HT1080 (cell line): Measurements from ENCODE around the gene LGALS7B. TPM values are rescaled to one million over a fixed set of nuclear protein-coding genes. Genes with fewer than 3 reads are reported as not detected.
"Not testable (repeated sequence)": the region's sequence is repeated elsewhere in the genome, so short reads cannot be mapped to it uniquely, and the experiment has no call there.

Experiments used
- DNase-seq: peaks from one replicate; pipeline ENCODE4 v3.0.0-alpha.2; 2015; ENCODE audit warnings: low read depth
- polyA plus RNA-seq, 2 experiments: library from polyadenylated mRNA; depleted of rRNA; stranded (reverse); fragments of >200 nt; gene quantifications; 2 replicates each; pipeline ENCODE4 v1.2.3, GENCODE V29; 2015
- total RNA-seq: library from RNA; depleted of rRNA; stranded (reverse); fragments of >200 nt; shearing (Covaris generic); gene quantifications from 2 replicates; pipeline ENCODE4 v1.2.3, GENCODE V29; 2014; rRNA removed

Gene LGALS7B
- total RNA-seq, result 1.7 TPM in 1 of 2 replicates, not detected in the other
- not detected in 2 replicates for polyA plus RNA-seq (2015; cell fraction: cytosol; rRNA removed)
- not detected in 2 replicates for polyA plus RNA-seq (2015; cell fraction: nucleus; rRNA removed)

GRCh38 chr19:38788478-38789243, at the start of gene LGALS7B:
Gene LGALS7B (plus strand): TSS chr19:38789200. CDS start chr19:38789227, 27 bp downstream.
- no peak for DNase-seq

DNA sequence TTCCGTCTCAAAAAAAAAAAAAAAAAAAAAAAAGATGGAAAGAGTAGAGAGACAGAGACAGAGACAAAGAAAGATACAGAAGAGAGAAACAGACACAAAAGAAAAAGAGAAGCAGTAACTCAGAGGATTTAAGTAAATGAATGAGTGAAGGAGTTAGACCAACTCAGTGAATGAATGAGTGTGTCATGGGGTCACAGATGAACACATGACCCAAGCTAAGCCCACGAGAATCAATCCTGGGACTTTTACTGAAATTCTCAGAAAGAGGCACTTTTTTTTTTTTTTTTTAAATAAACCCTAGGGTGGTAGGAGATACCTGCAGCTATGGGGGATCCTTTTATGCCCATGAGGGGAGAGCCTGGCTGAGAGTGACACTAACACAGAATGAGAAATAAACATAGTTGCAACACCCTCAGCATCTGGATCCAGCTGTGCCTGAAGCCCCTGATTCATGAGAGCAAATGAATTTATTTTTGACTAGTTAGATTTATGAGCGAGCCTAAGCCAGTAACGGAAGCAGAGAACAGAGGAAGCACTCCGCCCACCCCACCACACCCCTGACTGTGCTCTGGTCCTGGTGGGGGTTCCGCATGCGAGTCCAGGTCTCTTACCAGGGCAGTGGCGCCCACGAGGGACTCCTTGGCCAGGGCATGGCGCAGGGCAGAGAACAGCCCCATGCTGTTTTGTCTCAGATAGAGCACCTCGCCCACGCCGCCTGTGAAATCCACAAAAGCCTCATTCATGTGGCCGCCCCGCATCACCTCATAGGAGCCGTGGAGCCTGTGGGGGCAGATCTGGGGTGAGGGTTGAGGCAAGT, 49.4 kb upstream of the LGALS7B start:
- no peak for DNase-seq

DNA sequence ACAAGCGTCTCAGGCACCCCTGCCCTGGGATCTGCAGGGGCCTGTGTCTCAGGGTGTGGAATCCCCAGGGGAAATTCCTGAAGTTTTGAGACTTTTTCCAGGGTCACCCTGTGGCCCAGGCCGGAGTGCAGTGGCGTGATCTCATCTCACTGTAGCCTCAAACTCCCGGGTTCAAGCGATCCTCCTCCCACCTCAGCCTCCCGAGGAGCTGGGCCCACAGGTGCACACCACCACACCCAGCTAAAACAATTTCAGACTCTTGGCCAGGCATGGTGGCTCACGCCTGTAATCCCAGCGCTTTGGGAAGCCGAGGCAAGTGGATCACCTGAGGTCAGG, 48.8 kb upstream of the LGALS7B start:
- DNase-seq, result no peak

GRCh38 chr19:38740932-38741331, 48.1 kb upstream of the LGALS7B start:
- DNase-seq, result no peak

GRCh38 chr19:38741670-38742069, 47.3 kb upstream of the LGALS7B start:
- no peak for DNase-seq

DNA sequence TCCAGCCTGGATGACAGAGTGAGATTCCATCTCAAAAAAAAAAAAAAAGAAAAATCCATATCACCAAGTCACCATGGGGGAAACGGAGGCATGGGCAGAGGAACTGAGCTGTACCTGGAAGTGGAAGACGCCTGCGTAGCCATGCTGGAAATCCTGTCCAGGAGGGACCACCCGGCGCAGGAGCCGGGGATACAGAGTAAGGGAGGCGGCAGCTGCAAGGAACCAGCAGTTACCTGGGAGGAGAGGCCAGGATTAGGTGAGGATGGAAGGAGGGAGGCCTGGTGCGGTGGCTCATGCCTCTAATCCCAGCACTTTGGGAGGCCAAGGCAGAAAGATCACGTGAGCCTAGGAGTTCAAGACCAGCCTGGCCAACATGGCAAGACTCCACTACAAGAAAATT, 46.7 kb upstream of the LGALS7B start:
- DNase-seq, result no peak

DNA sequence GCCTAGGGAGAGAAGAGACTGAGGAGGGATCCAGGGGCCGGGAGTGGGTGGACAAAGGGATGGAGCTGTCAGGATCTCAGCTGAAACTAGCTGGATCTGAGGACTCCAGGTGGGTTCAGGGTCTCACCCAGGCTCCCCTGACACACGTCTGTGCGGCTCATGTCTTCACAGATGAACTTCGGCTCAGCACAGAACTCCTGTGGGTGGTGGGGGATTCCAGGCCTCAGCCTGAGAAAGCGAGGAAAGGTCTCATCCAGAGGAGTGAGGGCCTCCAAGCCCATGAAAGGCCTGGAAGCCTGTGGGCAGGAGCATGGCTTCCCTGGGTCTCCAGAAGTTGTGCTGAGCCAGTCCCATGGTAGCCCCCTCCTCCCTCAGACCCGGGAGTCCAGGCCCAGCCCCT, 46.1 kb upstream of the LGALS7B start:
- DNase-seq, result no peak

DNA sequence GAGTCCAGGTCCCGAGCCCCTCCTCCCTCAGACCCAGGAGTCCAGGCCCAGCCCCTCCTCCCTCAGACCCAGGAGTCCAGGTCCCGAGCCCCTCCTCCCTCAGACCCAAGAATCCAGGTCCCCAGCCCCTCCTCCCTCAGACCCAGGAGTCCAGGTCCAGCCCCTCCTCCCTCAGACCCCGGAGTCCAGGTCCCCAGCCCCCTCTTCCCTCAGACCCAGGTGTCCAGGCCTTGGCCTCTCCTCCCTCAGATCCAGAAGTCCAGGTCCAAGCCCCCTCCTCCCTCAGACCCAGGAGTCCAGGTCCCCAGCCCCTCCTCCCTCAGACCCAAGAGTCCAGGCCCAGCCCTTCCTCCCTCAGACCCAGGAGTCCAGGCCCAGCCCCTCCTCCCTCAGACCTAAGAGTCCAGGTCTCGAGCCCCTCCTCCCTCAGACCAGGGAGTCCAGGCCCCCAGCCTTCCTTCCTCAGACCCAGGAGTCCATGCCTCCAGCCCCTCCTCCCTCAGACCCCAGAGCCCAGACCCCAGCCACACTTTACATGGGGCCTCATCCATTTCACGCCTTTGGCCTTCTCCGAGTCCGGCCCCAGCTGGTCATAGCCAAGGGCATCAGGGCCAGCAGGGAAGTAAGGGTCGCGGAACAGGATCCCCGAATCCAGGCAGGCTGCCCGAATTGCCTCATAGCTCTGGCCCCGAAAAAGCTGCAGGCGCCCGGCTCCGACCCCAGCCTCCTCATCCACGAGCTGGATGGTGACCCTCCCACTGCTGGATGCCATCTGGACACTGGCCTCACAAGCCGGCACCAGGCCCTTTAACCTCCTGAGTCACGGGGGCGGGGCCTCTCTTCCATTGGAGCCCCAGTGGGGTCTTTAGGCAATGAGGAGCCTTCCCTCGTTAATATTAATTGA, 45.4 kb upstream of the LGALS7B start:
- no peak for DNase-seq

DNA sequence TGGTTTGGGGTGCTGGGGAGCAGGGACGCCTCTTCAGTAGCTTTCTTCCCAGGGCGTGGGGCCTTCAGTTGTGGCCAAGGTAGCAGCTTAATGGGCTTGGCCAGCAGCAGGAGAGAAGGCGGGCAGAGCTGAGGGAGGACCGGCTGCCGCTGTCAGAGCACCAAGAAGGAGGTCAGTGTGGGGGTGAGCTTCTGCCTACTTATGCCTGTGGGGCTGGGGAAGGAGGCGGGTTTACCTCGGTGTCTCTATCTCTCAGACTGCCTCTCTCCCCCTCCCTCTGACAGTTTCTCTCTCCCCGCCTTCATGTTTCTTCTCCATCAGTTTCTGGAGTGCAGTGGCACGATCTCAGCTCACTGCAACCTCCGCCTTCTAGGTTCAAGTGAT, 44.7 kb upstream of the LGALS7B start, which contains the start of gene CAPN12:
CAPN12 (minus strand) TSS at position 177 of the 384 bp plus-strand sequence. CDS start 309 bp downstream, outside the sequence.
- DNase-seq, result no peak

DNA sequence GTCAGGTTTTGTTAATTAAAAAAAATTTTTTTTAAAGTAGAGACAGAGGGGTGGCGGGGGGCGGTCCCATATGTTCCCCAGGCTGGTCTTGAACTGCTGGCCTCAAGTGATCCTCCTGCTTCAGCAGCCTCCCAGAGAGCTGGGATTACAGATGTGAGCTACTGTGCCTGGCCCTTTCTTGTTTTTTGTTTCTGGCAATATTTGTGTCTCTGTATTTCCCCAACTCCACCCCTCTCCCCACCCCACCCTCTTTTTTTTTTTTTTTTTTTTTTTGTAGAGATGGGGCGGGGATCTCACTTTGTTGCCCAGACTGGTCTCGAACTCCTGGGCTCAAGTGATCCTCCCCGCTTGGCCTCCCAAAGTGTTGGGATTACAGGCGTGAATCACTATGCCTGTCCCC, 44.1 kb upstream of the LGALS7B start:
- DNase-seq, result no peak

DNA sequence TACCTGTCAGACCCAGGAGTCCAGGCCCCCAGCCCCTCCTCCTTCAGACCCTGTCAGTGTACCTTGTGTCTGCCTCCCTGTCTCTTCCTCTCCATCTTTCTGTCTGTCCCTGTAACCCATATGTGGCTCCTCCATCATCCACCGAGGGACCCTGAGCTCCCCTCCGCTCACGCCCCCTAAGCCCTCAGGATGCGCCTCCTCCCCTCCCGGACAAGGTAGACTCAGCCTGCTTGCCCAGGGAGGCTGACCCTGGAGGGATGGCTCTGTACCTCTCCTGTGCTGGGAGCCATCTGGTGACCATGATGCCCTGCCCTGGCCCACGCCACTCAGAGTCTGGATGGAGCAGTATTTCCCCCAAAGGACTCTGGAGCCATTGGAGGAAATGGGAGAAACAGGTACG, 43.7 kb upstream of the LGALS7B start:
- no peak for DNase-seq

DNA sequence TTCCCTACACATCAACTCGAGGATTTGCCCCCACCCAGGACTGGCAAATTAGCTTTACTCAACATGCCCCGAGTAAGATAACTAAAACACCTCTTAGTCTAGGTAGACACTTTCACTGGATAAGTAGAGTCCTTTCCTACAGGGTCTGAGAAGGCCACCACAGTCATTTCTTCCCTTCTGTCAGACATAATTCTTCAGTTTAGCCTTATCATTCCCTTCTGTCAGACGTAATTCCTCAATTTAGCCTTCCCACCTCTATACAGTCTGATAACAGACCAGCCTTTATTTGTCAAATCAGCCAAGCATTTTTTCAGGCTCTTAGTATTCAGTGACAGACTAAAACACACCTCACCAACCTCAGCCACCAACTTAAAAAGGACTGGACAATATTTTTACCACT, 35.2 kb upstream of the LGALS7B start:
- not testable (repeated sequence) for DNase-seq

DNA sequence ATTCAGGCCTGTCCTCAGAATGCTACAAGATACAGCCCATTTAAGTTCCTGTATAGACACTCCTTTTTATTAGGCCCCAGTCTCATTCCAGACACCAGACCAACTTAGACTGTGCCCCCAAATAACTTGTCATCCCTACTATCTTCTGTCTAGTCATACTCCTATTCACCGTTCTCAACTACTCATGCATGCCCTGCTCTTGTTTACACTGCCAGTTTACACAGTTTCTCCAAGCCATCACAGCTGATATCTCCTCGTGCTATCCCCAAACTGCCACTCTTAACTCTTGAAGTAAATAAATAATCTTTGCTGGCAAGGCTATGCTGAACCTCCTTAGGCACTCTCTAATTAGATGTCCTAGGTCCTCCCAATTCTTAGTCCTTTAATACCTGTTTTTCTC, 34.8 kb upstream of the LGALS7B start:
- DNase-seq, result not testable (repeated sequence)

DNA sequence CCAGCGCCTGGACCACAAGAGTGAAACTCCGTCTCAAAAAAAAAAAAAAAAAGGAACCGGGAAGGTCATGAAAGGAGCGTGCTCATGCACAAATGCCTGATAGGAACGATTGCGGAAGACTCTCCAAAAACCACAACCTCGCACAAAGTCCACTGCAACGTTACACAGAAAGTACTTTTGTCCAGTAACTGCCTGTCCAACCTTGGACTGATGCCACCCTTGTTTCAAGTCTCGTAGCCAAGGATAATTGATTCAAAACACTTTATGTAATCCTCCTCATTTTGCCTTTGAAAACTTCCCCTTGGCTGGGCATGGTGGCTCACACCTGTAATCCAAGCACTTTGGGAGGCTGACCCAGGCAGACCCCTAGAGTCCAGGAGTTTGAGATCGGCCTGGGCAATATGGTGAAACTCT, 29.4 kb upstream of the LGALS7B start:
- DNase-seq, result no peak

GRCh38 chr19:38760805-38761517, 28.0 kb upstream of the LGALS7B start:
- DNase-seq, result not testable (repeated sequence)

- not testable (repeated sequence) for DNase-seq
Measured at GRCh38 chr19:38761884-38762389, 27.1 kb upstream of the LGALS7B start.

GRCh38 chr19:38763795-38764220, 25.2 kb upstream of the LGALS7B start:
- no peak for DNase-seq

DNA sequence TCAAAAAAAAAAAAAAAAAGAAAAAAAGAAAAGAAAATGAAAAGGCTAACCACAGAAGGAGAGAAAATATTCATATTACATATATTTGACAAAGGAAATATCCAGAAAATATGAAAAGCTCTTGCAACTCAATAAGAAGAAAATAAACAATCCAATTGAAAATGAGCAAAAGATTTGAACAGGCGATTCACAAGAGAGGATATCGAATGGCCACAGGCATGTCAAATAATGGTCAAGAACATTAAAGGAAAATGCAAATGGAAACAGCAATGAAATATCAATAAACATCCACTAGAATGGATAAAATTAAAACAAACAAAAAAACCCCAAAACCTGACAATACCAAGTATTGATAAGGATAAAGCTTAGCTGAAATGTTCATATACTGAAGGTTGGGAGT, 23.8 kb upstream of the LGALS7B start:
- DNase-seq, result no peak

DNA sequence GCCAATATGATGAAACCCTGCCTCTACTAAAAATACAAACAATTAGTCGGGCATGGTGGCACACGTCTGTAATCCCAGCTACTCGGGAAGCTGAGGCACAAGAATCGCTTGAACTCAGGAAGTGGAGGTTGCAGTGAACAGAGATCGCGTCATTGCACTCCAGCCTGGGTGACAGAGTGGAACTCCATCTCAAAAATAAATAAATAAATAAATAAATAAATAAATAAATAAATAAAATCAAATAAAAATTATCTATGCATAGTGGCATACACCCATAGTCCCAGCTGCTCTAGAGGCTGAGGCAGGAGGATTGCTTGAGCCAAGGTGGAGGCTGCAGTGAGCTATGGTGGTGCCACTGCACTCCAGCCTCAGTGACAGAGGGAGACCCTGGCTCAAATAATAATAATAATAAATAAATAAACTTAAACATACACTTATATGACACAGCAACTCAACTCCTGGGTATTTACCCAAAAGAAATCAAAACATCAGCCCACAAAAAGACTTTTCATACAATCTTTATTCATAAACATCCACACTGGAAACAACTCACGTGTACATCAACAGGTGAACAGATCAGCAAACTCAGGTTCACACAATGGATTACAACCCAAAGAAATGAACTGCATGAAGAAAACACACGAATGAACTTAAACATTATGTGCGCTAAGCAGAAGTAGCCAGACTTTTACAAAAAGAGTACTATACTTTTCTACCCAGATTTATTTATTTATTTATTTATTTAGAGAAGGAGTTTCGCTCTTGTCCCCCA, 22.5 kb upstream of the LGALS7B start:
- no peak for DNase-seq
